Measurements from ENCODE around the gene SAMD9.
"Not testable (repeated sequence)": the region's sequence is repeated elsewhere in the genome, so short reads cannot be mapped to it uniquely, and the experiment has no call there.

The SAMD9 gene

DNA sequence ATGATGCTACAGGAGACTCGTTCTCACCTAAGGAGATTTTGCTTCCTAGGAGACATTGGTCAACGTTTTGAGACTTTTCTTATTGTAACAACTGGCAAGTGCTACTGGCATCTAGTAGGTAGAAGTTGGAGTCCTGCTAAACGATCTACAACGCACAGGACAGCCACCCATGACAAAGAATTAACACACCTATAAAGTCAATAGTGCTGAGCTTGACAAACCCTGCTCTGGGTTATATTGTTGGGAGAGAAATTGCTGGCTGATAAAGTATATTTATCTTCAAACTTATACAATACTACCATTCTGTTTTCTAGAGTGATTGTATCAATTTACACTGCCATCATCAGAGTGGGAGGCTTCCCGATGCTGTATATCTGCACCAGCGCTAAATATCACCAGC lies 57.8 kb downstream of the SAMD9 start:
- Histone ChIP-seq H3K4me3 (ENCODE audit: low read length in 2 of 2) (no peak overlapping the region), H3K4me1 (ENCODE audit: control insufficient read depth, insufficient read depth, low read length) (no peaks in the 10 kb centered on the region), H3K27me3 (ENCODE audit: control insufficient read depth in 1 of 2, insufficient read depth in 2 of 2, low read length in 2 of 2) (no peaks in the 10 kb centered on the region), H3K9ac (ENCODE audit: low read length in 2 of 2) (no peak overlapping the region), H3K27ac (ENCODE audit: low read length) (no peak overlapping the region), H3K9me3 (ENCODE audit: control insufficient read depth in 2 of 2, low read length in 2 of 2) (no peaks in the 10 kb centered on the region), H3K36me3 (ENCODE audit: control insufficient read depth in 2 of 2, insufficient read depth in 2 of 2, low read length in 2 of 2) (no peaks in the 10 kb centered on the region)

GRCh38 chr7:93056621-93057020 lies 61.2 kb downstream of the SAMD9 start:
- not testable (repeated sequence) for H3K9ac ChIP-seq (ENCODE audit: low read length in 2 of 2); H3K27ac ChIP-seq (ENCODE audit: low read length); H3K36me3 ChIP-seq (ENCODE audit: control insufficient read depth in 2 of 2, insufficient read depth in 2 of 2, low read length in 2 of 2); H3K4me1 ChIP-seq (ENCODE audit: control insufficient read depth, insufficient read depth, low read length); H3K9me3 ChIP-seq (ENCODE audit: control insufficient read depth in 2 of 2, low read length in 2 of 2); H3K4me3 ChIP-seq (ENCODE audit: low read length in 2 of 2); H3K27me3 ChIP-seq (ENCODE audit: control insufficient read depth in 1 of 2, insufficient read depth in 2 of 2, low read length in 2 of 2)

DNA sequence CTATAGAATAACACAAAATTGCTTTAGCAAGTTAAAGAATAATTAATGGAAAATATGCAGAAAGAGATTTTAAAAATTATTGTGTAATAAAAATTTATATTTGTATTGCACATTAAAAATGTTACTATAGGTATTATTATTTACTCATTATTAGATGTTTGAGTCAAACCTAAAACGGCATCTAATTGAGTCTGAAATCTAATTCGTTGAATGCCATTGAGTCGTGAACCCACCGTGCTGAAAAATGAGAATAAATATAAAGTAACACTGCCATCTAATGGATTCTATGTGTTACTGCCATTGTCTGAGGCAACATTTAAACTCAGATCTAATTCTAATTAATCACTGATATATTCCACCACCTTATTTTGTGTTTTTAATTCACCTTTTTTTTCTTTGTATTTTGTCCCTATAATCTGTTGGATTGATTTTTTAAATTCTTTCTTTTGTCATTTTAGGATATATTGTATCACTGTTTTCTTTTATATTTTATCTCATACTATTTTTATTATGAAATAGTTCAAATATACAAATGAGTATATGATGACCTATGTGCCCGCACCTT lies 62.2 kb downstream of the SAMD9 start:
- H3K9ac ChIP-seq (ENCODE audit: low read length in 2 of 2): no peak overlapping the region
- no peak overlapping the region for H3K27ac ChIP-seq (ENCODE audit: low read length)
- no peaks in the 10 kb centered on the region for H3K36me3 ChIP-seq (ENCODE audit: control insufficient read depth in 2 of 2, insufficient read depth in 2 of 2, low read length in 2 of 2)
- H3K4me3 ChIP-seq (ENCODE audit: low read length in 2 of 2): no peak overlapping the region
- no peaks in the 10 kb centered on the region for H3K27me3 ChIP-seq (ENCODE audit: control insufficient read depth in 1 of 2, insufficient read depth in 2 of 2, low read length in 2 of 2)
- H3K4me1 ChIP-seq (ENCODE audit: control insufficient read depth, insufficient read depth, low read length): no peaks in the 10 kb centered on the region
- H3K9me3 ChIP-seq (ENCODE audit: control insufficient read depth in 2 of 2, low read length in 2 of 2): no peaks in the 10 kb centered on the region

- Histone ChIP-seq H3K4me1 (ENCODE audit: control insufficient read depth, insufficient read depth, low read length) (no peaks in the 10 kb centered on the region), H3K27ac (ENCODE audit: low read length) (no peak overlapping the region), H3K4me3 (ENCODE audit: low read length in 2 of 2) (no peak overlapping the region), H3K36me3 (ENCODE audit: control insufficient read depth in 2 of 2, insufficient read depth in 2 of 2, low read length in 2 of 2) (no peaks in the 10 kb centered on the region), H3K9ac (ENCODE audit: low read length in 2 of 2) (no peak overlapping the region), H3K9me3 (ENCODE audit: control insufficient read depth in 2 of 2, low read length in 2 of 2) (no peaks in the 10 kb centered on the region), H3K27me3 (ENCODE audit: control insufficient read depth in 1 of 2, insufficient read depth in 2 of 2, low read length in 2 of 2) (no peaks in the 10 kb centered on the region)
Measured at GRCh38 chr7:93054975-93055374, 62.8 kb downstream of the SAMD9 start.

DNA sequence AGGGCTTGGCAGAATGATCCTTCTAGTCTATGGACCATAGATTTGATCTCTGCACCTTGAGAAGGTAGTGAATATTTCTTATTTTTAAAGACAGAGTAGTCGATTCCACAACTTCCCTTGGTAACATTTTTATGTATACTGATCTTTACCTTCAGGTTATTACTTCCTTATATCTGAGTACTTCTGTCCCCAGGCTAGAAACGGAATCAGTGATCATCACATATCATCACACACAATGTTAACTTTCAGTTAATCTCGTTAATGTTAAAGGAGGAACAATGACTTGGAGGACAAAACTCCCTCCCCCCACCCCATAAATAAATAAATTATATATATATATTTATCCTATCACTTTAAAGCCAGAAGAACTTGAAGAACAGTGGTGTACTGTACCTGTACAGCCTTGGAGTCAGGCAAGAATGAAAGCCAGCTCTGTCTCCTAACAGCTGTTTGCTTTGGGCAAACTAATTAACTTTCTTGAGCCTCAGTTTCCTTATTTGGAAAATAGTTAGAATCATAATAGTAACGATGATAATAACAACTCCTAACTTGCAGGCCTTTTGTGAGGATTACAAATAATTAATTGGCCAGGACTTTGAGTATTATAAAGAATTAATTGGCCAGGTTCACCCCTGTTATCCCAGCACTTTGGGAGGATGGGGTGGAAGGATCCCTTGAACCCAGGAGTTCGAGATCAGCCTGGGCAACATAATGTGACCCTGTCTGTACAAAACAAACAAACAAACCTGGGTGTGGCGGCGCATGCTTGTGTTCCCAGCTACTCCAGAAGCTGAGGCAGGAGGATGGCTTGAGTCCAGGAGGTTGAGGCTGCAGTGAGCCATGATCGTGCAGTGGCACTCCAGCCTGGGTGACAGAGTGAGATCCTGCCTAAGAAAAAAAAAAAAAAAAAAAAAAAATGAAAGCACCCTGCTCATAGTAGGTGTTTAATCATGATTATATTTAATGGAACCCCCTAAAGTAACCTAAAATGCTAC lies 63.5 kb downstream of the SAMD9 start:
- no peak overlapping the region for H3K9ac ChIP-seq (ENCODE audit: low read length in 2 of 2)
- H3K4me1 ChIP-seq (ENCODE audit: control insufficient read depth, insufficient read depth, low read length): no peaks in the 10 kb centered on the region
- no peaks in the 10 kb centered on the region for H3K36me3 ChIP-seq (ENCODE audit: control insufficient read depth in 2 of 2, insufficient read depth in 2 of 2, low read length in 2 of 2)
- H3K27ac ChIP-seq (ENCODE audit: low read length): no peak overlapping the region
- H3K27me3 ChIP-seq (ENCODE audit: control insufficient read depth in 1 of 2, insufficient read depth in 2 of 2, low read length in 2 of 2): no peaks in the 10 kb centered on the region
- H3K4me3 ChIP-seq (ENCODE audit: low read length in 2 of 2): no peak overlapping the region
- no peaks in the 10 kb centered on the region for H3K9me3 ChIP-seq (ENCODE audit: control insufficient read depth in 2 of 2, low read length in 2 of 2)

DNA sequence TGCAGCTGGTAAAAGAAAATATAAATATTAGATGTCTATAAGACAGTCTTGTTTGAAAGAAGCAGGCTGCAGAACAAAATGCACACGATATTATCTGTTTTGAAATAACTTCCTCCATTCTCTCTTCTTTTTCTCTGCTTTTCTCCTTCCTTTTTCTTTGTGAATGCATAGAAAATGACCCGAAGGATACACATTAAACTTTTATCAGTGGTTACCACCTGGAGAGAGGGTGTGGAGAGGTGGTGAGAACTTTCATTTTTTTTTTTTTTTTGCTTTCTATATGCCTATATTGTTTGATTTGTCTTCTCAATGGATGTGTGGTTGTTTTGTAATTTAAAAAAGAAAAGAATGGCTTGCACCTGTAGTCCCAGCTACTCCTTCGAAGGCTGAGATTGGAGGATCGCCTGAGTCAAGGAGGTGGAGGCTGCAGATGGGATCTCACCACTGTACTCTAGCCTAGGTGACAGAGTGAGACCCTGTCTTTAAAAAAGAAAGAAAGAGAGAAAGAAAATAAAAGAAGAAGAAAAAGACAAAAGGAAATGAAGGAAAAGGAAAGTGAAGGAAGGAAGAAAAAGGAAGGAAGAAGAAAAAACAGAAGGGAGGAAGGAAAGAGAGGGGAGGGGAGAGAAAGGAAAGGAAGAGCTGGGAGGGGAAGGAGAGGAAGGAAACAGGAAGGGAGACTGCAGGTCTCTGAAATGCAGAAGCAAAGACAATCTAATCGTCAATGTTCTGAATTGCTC lies 64.4 kb downstream of the SAMD9 start:
- Histone ChIP-seq H3K36me3 (ENCODE audit: control insufficient read depth in 2 of 2, insufficient read depth in 2 of 2, low read length in 2 of 2) (no peaks in the 10 kb centered on the region), H3K9ac (ENCODE audit: low read length in 2 of 2) (no peak overlapping the region), H3K4me3 (ENCODE audit: low read length in 2 of 2) (no peak overlapping the region)

GRCh38 chr7:93051660-93052059 lies 66.1 kb downstream of the SAMD9 start:
- Histone ChIP-seq H3K9me3 (ENCODE audit: control insufficient read depth in 2 of 2, low read length in 2 of 2) (no peaks in the 10 kb centered on the region), H3K4me1 (ENCODE audit: control insufficient read depth, insufficient read depth, low read length) (no peaks in the 10 kb centered on the region), H3K4me3 (ENCODE audit: low read length in 2 of 2) (no peak overlapping the region), H3K27ac (ENCODE audit: low read length) (no peak overlapping the region), H3K36me3 (ENCODE audit: control insufficient read depth in 2 of 2, insufficient read depth in 2 of 2, low read length in 2 of 2) (no peaks in the 10 kb centered on the region), H3K27me3 (ENCODE audit: control insufficient read depth in 1 of 2, insufficient read depth in 2 of 2, low read length in 2 of 2) (no peaks in the 10 kb centered on the region), H3K9ac (ENCODE audit: low read length in 2 of 2) (no peak overlapping the region)

More for the DNA sequence above, 64.4 kb downstream of the SAMD9 start:
- H3K27ac ChIP-seq (ENCODE audit: low read length): no peak overlapping the region
- H3K9me3 ChIP-seq (ENCODE audit: control insufficient read depth in 2 of 2, low read length in 2 of 2): no peaks in the 10 kb centered on the region
- no peaks in the 10 kb centered on the region for H3K27me3 ChIP-seq (ENCODE audit: control insufficient read depth in 1 of 2, insufficient read depth in 2 of 2, low read length in 2 of 2)
- H3K4me1 ChIP-seq (ENCODE audit: control insufficient read depth, insufficient read depth, low read length): no peaks in the 10 kb centered on the region

Data from stomach smooth muscle (tissue), 2 donors.